DMS114 treated with DMSO at 0.1 percent for 48 hours (cell line): ENCODE data around the gene TRAF3IP1.

Experiments
- DNase-seq: peaks from one replicate; lab custom pipeline; 2025; ENCODE audit not compliant: unreplicated experiment; lab: John Stamatoyannopoulos, UW

TRAF3IP1 gene

GRCh38 chr2:238287737-238288649 lies 32.3 kb upstream of the TRAF3IP1 start, which contains the start of gene PER2:
PER2 (minus strand) TSS chr2:238288610; CDS start chr2:238277936, 10,674 bp downstream.
- peak; percentile 14 for DNase-seq

- DNase-seq: peak; percentile 89
Measured at GRCh38 chr2:238288650-238289573, 31.4 kb upstream of the TRAF3IP1 start.

GRCh38 chr2:238289574-238289973 lies 30.7 kb upstream of the TRAF3IP1 start:
- DNase-seq: no peak

- DNase-seq: no peak
Measured at GRCh38 chr2:238290091-238290509, 30.2 kb upstream of the TRAF3IP1 start.

GRCh38 chr2:238290715-238291549 lies 29.4 kb upstream of the TRAF3IP1 start:
- DNase-seq: no peak

- no peak for DNase-seq
Measured at GRCh38 chr2:238291550-238292281, 28.6 kb upstream of the TRAF3IP1 start.

GRCh38 chr2:238294046-238294392 lies 26.3 kb upstream of the TRAF3IP1 start:
- DNase-seq: no peak

- DNase-seq: no peak
Measured at GRCh38 chr2:238294393-238295143, 25.8 kb upstream of the TRAF3IP1 start.

GRCh38 chr2:238295144-238296112 lies 24.9 kb upstream of the TRAF3IP1 start:
- no peak for DNase-seq

- DNase-seq: no peak
Measured at GRCh38 chr2:238296638-238297457, 23.5 kb upstream of the TRAF3IP1 start.

GRCh38 chr2:238299803-238300202 lies 20.5 kb upstream of the TRAF3IP1 start:
- no peak for DNase-seq

GRCh38 chr2:238302087-238302486 lies 18.2 kb upstream of the TRAF3IP1 start:
- no peak for DNase-seq

GRCh38 chr2:238302751-238303150 lies 17.6 kb upstream of the TRAF3IP1 start:
- no peak for DNase-seq

- DNase-seq: no peak
Measured at GRCh38 chr2:238304116-238304515, 16.2 kb upstream of the TRAF3IP1 start.

- no peak for DNase-seq
Measured at GRCh38 chr2:238305092-238305862, 15.0 kb upstream of the TRAF3IP1 start.

GRCh38 chr2:238305965-238306671 lies 14.2 kb upstream of the TRAF3IP1 start:
- no peak for DNase-seq
